ENCODE measurements around the gene GABBR2.

- TF ChIP-seq CTCF (IDR thresholded peaks at IDR 0.05) (no peak), POLR2A (IDR thresholded peaks at IDR 0.05) (no peak), POLR2AphosphoS5 (IDR thresholded peaks at IDR 0.05) (no peak)
Observed at GRCh38 chr9:98516897-98517503, 191.7 kb downstream of the GABBR2 start.

Data from suprapubic skin (tissue), 4 donors.